Suprapubic skin (tissue), 4 donors: Measurements from ENCODE around the gene GCNT2. TPM values are rescaled to one million over a fixed set of nuclear protein-coding genes. Genes with fewer than 3 reads are reported as not detected.

Experiments
- DNase-seq, 2 donors: peaks; one replicate each; pipeline ENCODE4 v3.0.0-alpha.2; 2019; ENCODE audit warnings: low spot score in 2 of 2
- H3K27ac ChIP-seq: fragments of 200-600 bp; sonication (generic); one replicate; pipeline ENCODE4 v1.5.1; 2019
- H3K27me3 ChIP-seq: fragments of 200-600 bp; sonication (generic); one replicate; pipeline ENCODE4 v1.5.1; 2019
- H3K36me3 ChIP-seq: fragments of 200-600 bp; sonication (generic); one replicate; pipeline ENCODE4 v1.5.1; 2019
- H3K4me1 ChIP-seq: fragments of 200-600 bp; sonication (generic); one replicate; pipeline ENCODE4 v1.5.1; 2019
- H3K4me3 ChIP-seq: fragments of 200-600 bp; sonication (generic); one replicate; pipeline ENCODE4 v1.5.1; 2019; ENCODE audit warnings: mild to moderate bottlenecking
- H3K9me3 ChIP-seq: fragments of 200-600 bp; sonication (generic); one replicate; pipeline ENCODE4 v1.5.1; 2019
- EP300 ChIP-seq: sonication (generic); formaldehyde crosslinking; IDR thresholded peaks from one replicate; pipeline ENCODE4 v1.6.1; 2017; ENCODE audit warnings: antibody characterized with exemption
- POLR2A ChIP-seq, 2 donors: fragments of 450-650 bp; IDR thresholded peaks; one replicate each; pipeline ENCODE4 v1.6.1; 2017; ENCODE audit warnings: antibody characterized with exemption in 2 of 2, mild to moderate bottlenecking in 2 of 2, moderate library complexity in 2 of 2
- POLR2AphosphoS5 ChIP-seq, 3 donors: sonication (generic); formaldehyde crosslinking; IDR thresholded peaks; one replicate each; pipeline ENCODE4 v1.6.1; 2017; ENCODE audit warnings: antibody characterized with exemption in 3 of 3
- WGBS: methylation state at CpG from one replicate; pipeline ENCODE4 v1.1.5; 2018; 5-methylcytosine and 5-hydroxymethylcytosine counted together
- total RNA-seq, 4 donors: library from RNA; depleted of rRNA; stranded (reverse); fragments of >200 nt; gene quantifications; one replicate each; pipeline ENCODE4 v1.1.0, GENCODE V29; 2016
- TF ChIP-seq, protein P1 (sequence below), 2 donors: fragments of 200-600 bp in 1 of 2; fragments of 450-650 bp in 1 of 2; sonication (generic) in 1 of 2; IDR thresholded peaks; one replicate each; pipeline ENCODE4 v1.5.1; 2016 to 2019; ENCODE audit warnings: antibody characterized with exemption in 2 of 2, mild to moderate bottlenecking in 1 of 2, moderate library complexity in 1 of 2

The GCNT2 gene
- total RNA-seq, 4 donors from 2014 or later = 8.0 to 37.4 (median 14.4) TPM

- WGBS = 90% methylated on average over 7 of the region's 7 CpGs
- Histone ChIP-seq H3K9me3 (no peaks in the 10 kb centered on the region), H3K4me1 (no peaks in the 10 kb centered on the region), H3K27me3 (no peaks in the 10 kb centered on the region), H3K27ac (no peak overlapping the region), H3K4me3 (no peak overlapping the region), H3K36me3 (no peaks in the 10 kb centered on the region)
- no peak for DNase-seq
- TF ChIP-seq, protein P1, sequence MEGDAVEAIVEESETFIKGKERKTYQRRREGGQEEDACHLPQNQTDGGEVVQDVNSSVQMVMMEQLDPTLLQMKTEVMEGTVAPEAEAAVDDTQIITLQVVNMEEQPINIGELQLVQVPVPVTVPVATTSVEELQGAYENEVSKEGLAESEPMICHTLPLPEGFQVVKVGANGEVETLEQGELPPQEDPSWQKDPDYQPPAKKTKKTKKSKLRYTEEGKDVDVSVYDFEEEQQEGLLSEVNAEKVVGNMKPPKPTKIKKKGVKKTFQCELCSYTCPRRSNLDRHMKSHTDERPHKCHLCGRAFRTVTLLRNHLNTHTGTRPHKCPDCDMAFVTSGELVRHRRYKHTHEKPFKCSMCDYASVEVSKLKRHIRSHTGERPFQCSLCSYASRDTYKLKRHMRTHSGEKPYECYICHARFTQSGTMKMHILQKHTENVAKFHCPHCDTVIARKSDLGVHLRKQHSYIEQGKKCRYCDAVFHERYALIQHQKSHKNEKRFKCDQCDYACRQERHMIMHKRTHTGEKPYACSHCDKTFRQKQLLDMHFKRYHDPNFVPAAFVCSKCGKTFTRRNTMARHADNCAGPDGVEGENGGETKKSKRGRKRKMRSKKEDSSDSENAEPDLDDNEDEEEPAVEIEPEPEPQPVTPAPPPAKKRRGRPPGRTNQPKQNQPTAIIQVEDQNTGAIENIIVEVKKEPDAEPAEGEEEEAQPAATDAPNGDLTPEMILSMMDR (IDR thresholded peaks at IDR 0.05) = no peak
- TF ChIP-seq POLR2AphosphoS5 (IDR thresholded peaks at IDR 0.05) (no peak), POLR2A (IDR thresholded peaks at IDR 0.05) (no peak), EP300 (no peak)
These were observed 155.3 kb downstream of the GCNT2 start for GRCh38 chr6:10676403-10676802.

DNA sequence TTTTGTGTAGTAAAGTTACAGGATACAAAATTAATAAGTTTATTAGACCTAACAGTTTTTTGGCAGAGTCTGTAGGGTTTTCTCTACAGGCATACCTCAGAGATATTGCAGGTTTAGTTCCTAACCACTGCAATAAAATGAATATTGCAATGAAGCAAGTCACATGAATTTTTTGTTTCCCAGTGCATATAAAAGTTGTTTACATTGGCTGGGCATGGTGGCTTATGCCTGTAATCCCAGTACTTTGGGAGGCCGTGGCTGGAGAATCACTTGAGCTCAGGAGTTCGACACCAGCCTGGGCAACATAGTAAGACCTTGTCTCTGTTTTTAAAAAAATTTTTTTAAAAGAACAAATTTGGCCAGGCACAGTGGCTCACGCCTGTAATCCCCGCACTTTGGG lies 157.3 kb downstream of the GCNT2 start:
- Histone ChIP-seq H3K4me1 (no peaks in the 10 kb centered on the region), H3K9me3 (no peaks in the 10 kb centered on the region), H3K27ac (no peak overlapping the region), H3K36me3 (no peaks in the 10 kb centered on the region), H3K4me3 (no peak overlapping the region), H3K27me3 (no peaks in the 10 kb centered on the region)
- DNase-seq = no peak
- TF ChIP-seq POLR2A (IDR thresholded peaks at IDR 0.05) (no peak), POLR2AphosphoS5 (IDR thresholded peaks at IDR 0.05) (no peak), EP300 (no peak)
- TF ChIP-seq, protein P1 (IDR thresholded peaks at IDR 0.05) = no peak
- 87% methylated on average over 4 of the region's 4 CpGs for WGBS

Other genes with a start within 250 kb of the GCNT2 start
- 100 to 1,000 TPM in 1 of 4 donors, 10 to 100 TPM in 3; 86.7 to 135 (median 91.9) TPM for gene TFAP2A, start 106.3 kb upstream of the GCNT2 start, total RNA-seq
- not detected for gene C6orf52, start 173.3 kb downstream of the GCNT2 start, total RNA-seq
- 10 to 100 TPM in 3 of 4 donors, 1 to 10 TPM in 1; 8.8 to 17.5 (median 13.4) TPM for gene PAK1IP1, start 173.6 kb downstream of the GCNT2 start, total RNA-seq
- 10 to 100 TPM; 63.4 to 76.7 (median 73.7) TPM for gene TMEM14C, start 201.7 kb downstream of the GCNT2 start, total RNA-seq
- 10 to 100 TPM; 40.8 to 64.7 (median 45.5) TPM for gene TMEM14B, start 226.5 kb downstream of the GCNT2 start, total RNA-seq